Loucy (cell line): ENCODE results near the gene PCF11.
A peak's percentile ranks its signal among the peaks of the same experiment; 100 is the strongest.

Experiments used
- H2AFZ ChIP-seq: fragments of 200-600 bp; sonication (generic); 2 replicates; pipeline ENCODE4 v1.6.0; 2016; ENCODE audit warnings: antibody characterized with exemption, mild to moderate bottlenecking, low read length, moderate library complexity
- H3F3A ChIP-seq: fragments of 200-600 bp; 2 replicates; pipeline ENCODE4 v1.6.0; 2016; ENCODE audit warnings: antibody characterized with exemption, low read depth, mild to moderate bottlenecking
- H3K27me3 ChIP-seq: fragments of 200-600 bp; sonication (generic); 2 replicates; pipeline ENCODE4 v1.6.1; 2014; ENCODE audit warnings: low read length, mild to moderate bottlenecking; ENCODE audit not compliant: insufficient read depth, poor library complexity, severe bottlenecking
- H3K36me3 ChIP-seq: fragments of 200-600 bp; sonication (generic); 2 replicates; pipeline ENCODE4 v1.6.1; 2016; ENCODE audit warnings: low read length; ENCODE audit not compliant: insufficient read depth
- H3K4me1 ChIP-seq: fragments of 200-600 bp; sonication (generic); 2 replicates; pipeline ENCODE4 v1.5.1; 2014; ENCODE audit warnings: low read length, mild to moderate bottlenecking; ENCODE audit not compliant: insufficient read depth, poor library complexity, severe bottlenecking
- H3K4me2 ChIP-seq: fragments of 200-600 bp; sonication (generic); 2 replicates; pipeline ENCODE4 v1.6.0; 2014; ENCODE audit warnings: antibody characterized with exemption, low read length, low read depth, mild to moderate bottlenecking; ENCODE audit not compliant: poor library complexity, severe bottlenecking
- H3K4me3 ChIP-seq: fragments of 200-600 bp; sonication (generic); 2 replicates; pipeline ENCODE4 v1.5.1; 2014; ENCODE audit warnings: low read length, mild to moderate bottlenecking, mixed read lengths; ENCODE audit not compliant: poor library complexity, severe bottlenecking
- H3K79me2 ChIP-seq: fragments of 200-600 bp; sonication (generic); 2 replicates; pipeline ENCODE4 v1.6.1; 2014; ENCODE audit warnings: low read length; ENCODE audit not compliant: insufficient read depth
- H3K9ac ChIP-seq: fragments of 200-600 bp; sonication (generic); 2 replicates; pipeline ENCODE4 v1.6.0; 2014; ENCODE audit warnings: mild to moderate bottlenecking, low read depth, low read length, moderate library complexity; ENCODE audit not compliant: poor library complexity, severe bottlenecking
- H3K9me2 ChIP-seq: fragments of 200-600 bp; sonication (generic); replicated peaks from 2 replicates; pipeline ENCODE4 v1.6.1; 2016; ENCODE audit warnings: low read depth, low read length, mixed read lengths
- H3K9me3 ChIP-seq: fragments of 200-600 bp; sonication (generic); 2 replicates; pipeline ENCODE4 v1.6.1; 2014; ENCODE audit warnings: mild to moderate bottlenecking, antibody characterized with exemption, low read length, low read depth; ENCODE audit not compliant: insufficient read depth
- H4K20me1 ChIP-seq: fragments of 200-600 bp; sonication (generic); 2 replicates; pipeline ENCODE4 v1.6.0; 2014; ENCODE audit warnings: antibody characterized with exemption, low read length, mild to moderate bottlenecking; ENCODE audit not compliant: insufficient read depth, poor library complexity, severe bottlenecking
- EZH2phosphoT487 ChIP-seq: fragments of 200-600 bp; IDR thresholded peaks from 2 replicates; pipeline ENCODE4 v1.6.1; 2018; ENCODE audit warnings: antibody characterized with exemption, mild to moderate bottlenecking, moderate library complexity, borderline replicate concordance
- TF ChIP-seq, protein P1 (sequence below): fragments of 200-600 bp; sonication (generic); conservative IDR thresholded peaks from 2 replicates; pipeline ENCODE4 v1.5.1; 2014; ENCODE audit warnings: mild to moderate bottlenecking, antibody characterized with exemption, low read length

PCF11 gene

DNA sequence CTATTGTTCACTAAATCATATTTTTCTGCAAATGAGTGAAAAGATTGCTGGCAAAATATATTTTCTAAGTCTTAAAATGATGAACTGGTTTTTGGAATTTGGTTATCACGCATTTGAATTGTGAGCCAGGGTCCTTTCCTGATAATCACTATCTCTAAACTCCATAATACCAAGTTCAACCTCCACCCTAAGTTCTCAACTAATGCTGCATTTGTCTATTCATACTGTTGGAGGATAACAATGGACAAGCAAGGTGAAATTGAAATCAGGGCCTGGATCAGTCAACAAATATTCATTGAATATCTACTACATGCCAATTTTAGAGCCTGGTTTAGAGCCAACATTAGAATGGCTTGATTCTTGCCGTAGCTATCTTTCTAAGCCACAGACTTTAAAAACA, 4.7 kb upstream of the PCF11 start:
- H3K4me3 ChIP-seq: no peak overlapping the region
- H3K36me3 ChIP-seq: no peaks in the 10 kb centered on the region
- no peak overlapping the region for H3K4me2 ChIP-seq
- no peak overlapping the region for H2AFZ ChIP-seq
- peaks cover 3% of the 10 kb centered on the region for H3K79me2 ChIP-seq
- TF ChIP-seq EZH2phosphoT487: no peak
- TF ChIP-seq, protein P1, sequence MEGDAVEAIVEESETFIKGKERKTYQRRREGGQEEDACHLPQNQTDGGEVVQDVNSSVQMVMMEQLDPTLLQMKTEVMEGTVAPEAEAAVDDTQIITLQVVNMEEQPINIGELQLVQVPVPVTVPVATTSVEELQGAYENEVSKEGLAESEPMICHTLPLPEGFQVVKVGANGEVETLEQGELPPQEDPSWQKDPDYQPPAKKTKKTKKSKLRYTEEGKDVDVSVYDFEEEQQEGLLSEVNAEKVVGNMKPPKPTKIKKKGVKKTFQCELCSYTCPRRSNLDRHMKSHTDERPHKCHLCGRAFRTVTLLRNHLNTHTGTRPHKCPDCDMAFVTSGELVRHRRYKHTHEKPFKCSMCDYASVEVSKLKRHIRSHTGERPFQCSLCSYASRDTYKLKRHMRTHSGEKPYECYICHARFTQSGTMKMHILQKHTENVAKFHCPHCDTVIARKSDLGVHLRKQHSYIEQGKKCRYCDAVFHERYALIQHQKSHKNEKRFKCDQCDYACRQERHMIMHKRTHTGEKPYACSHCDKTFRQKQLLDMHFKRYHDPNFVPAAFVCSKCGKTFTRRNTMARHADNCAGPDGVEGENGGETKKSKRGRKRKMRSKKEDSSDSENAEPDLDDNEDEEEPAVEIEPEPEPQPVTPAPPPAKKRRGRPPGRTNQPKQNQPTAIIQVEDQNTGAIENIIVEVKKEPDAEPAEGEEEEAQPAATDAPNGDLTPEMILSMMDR: no peak
- no peak overlapping the region for H3K9ac ChIP-seq
- peaks cover 2% of the 10 kb centered on the region for H3K27me3 ChIP-seq
- no peaks in the 10 kb centered on the region for H3K9me3 ChIP-seq
- peaks cover 3% of the 10 kb centered on the region for H4K20me1 ChIP-seq
- H3K4me1 ChIP-seq: peaks cover 4% of the 10 kb centered on the region
- no peaks in the 10 kb centered on the region for H3F3A ChIP-seq
- no peaks in the 10 kb centered on the region for H3K9me2 ChIP-seq

DNA sequence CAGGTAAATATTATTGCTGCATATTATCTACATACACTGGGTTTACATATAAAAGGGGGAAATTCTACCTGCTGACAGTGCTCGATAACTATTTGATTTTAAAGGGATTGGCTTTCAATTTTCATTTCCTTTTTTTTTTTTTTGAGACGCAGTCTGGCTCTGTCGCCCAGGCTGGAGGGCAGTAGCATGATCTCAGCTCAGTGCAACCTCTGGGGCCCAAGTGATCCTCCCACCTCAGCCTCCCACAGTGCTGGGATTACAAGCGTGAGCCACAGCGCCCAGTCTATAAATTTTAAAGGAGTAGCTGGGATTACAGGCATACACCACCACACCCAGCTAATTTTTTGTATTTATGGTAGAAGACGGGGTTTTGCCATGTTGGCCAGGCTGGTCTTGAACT, 3.2 kb upstream of the PCF11 start:
- Histone ChIP-seq H3K4me3 (no peak overlapping the region), H3K9me2 (no peaks in the 10 kb centered on the region), H3K9ac (no peak overlapping the region), H3K36me3 (no peaks in the 10 kb centered on the region), H4K20me1 (peaks cover 18% of the 10 kb centered on the region), H3K4me1 (peaks cover 4% of the 10 kb centered on the region), H3K4me2 (no peak overlapping the region), H3K79me2 (peaks cover 18% of the 10 kb centered on the region), H3K9me3 (no peaks in the 10 kb centered on the region), H3K27me3 (peaks cover 9% of the 10 kb centered on the region), H2AFZ (no peak overlapping the region), H3F3A (no peaks in the 10 kb centered on the region)
- no peak for TF ChIP-seq EZH2phosphoT487
- TF ChIP-seq, protein P1: no peak

DNA sequence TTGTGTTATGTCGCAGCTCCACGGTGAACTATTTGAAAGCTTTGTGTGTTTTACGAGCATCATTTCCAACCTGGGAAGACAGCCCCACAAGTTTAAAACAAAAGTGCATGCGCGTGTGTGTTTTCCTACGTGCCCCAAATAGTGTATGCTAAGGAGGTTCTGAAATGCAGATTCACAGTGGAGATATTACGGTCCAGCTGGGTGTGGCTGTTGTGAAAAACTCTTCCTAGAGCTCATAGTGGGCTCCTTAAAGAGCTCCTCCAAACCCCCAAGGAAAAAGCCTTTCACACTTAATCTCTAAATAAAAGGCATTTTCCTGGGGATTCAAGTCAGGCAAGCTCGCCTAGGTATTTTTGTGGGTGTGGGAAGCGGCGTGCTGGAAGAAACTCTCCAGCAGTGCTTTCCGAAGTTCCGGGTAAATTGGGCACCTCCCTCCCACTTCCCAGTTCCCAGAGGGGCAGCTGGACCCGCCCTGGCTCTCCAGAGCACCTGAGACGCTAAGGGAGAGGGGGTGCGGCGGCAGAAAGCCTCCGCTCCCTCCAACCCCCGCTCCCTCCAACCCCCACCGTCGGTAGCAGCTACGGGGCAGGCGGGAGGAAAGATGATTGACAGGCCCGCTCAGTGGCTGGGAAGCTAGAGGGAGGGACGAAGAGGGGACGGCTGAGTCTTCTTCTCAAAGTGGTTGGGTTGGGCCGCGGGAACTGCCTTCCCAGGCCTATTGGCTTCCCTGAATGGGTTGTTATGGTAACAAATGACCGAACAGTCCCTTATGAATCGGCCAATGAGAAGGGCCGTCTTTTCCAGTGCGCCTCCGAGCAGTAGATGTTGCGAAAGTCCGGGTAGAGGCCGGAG, 561 bp upstream of the PCF11 start:
- Histone ChIP-seq H3K79me2 (peaks cover 45% of the 10 kb centered on the region), H3F3A (no peaks in the 10 kb centered on the region), H3K4me3 (peak overlapping the region; percentile 92), H3K9ac (peak overlapping the region; percentile 86), H2AFZ (peak overlapping the region; percentile 89), H3K9me3 (no peaks in the 10 kb centered on the region), H3K36me3 (peaks cover 11% of the 10 kb centered on the region), H3K4me2 (peak overlapping the region; percentile 92), H3K9me2 (no peaks in the 10 kb centered on the region), H4K20me1 (peaks cover 44% of the 10 kb centered on the region), H3K4me1 (peaks cover 18% of the 10 kb centered on the region), H3K27me3 (peaks cover 9% of the 10 kb centered on the region)
- TF ChIP-seq, protein P1: no peak
- TF ChIP-seq EZH2phosphoT487: no peak
